ENCODE measurements around the gene ARHGAP24.
A peak's percentile ranks its signal among the peaks of the same experiment; 100 is the strongest.

The ARHGAP24 gene

DNA sequence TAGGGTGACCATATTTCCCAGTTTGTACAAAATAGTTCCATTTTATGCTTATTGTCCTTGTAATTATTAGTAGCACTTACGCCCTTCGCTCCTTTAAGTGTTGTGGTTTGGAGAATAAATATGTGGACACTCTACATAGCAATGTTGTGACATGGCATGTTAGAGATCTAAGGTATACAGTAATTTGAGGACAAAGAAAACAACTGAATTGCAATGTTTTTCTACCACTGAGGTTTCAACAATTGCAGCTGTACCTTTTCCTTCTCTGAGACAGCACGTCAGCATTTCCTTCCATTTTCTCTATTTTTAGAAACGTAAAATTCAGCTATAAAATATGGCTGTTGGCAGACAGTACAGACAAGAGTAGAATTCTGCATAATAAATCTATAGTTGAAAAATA, 561.8 kb downstream of the ARHGAP24 start:
- no peak for DNase-seq

DNA sequence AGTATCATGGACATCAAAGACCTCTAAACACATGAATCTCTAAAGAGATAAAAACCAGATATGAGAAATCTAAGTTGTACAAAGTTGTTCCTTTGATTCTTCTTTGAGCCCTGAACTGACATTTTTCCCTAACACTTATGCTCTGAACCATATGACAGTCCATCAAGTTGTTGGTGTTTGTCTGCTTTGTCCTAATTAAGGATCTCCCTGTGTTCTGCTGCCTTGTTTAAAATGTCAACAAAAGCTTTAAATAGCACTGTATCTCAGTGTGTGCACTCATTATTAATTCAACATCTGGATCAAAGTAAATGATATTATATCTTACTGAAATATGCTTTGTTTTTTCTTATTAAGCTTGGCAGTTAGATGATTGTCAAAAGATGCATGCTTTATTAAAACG, 563.1 kb downstream of the ARHGAP24 start:
- DNase-seq, result no peak

DNA sequence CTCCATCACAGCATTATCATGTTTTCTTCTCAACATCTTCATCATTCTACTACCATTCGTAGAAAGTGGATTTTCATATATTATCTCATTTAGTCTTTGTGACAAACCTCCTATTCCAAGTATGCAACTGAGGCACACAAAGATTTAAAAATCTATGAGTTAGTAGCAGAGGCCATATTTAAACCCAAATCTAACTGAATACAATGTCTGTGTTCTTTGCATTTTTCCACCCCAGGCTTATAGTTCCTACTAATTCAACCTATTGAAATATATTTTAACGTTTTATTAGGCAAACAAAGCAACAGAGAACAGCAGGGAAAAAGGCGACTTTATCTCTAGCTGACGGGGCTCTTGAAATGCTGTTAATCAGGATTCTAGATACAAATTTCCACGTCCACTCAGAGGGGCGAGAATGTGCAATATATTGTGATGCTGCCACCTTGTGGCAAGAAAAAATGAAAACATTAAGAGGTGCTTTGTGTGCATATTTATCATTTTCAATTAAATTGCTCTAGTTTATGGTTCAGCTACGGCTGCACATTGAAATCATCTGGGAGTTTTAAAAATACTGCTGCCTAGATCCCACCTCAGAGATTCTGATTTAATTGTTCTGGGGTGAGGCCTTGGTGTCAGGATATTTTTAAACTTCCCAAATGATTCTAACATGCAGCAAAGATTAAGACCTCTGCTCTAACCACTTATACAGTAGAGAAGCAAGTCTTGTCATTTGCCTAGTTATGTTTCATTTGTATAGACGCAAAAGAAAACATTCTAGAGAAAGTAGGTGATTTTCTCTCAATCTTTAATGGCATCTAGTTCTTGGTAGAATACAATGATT, 569.0 kb downstream of the ARHGAP24 start:
- DNase-seq, result peak; percentile 7

DNA sequence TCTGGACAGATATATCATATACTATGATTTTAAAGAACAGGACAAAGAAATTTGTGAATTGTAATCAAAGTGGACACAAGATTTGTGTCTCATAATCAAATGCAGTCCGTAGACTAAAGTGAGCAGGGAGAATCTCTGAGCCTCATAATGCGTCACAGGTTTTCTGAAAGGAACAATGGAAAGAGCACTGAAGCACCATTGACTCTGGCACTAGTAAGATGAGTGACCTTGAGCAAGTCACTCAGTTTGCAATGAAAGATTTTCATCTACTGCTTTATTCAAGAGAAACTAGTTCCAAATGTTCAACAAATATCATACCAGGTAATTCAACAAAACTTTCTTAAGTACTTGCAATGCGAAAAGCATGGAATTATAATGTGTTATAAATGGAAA, 569.6 kb downstream of the ARHGAP24 start:
- no peak for DNase-seq

DNA sequence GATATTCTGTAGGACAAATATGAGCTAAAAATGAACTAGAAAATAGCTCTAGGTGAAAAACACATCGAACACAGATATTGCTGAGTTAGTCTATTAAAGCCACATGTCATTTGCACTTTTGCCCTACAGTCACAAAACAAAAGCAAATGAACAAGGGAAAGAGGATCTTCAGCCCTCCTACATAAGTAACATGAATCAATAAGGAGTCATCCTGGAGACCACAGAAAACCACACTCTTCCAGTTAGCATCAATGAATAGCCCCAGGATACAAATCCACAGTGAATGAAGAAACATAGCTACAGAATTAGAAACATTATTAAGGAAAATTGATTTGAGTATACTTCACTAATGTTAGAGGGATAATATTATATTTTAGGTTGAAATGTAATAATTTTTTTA, 573.5 kb downstream of the ARHGAP24 start:
- no peak for DNase-seq

DNA sequence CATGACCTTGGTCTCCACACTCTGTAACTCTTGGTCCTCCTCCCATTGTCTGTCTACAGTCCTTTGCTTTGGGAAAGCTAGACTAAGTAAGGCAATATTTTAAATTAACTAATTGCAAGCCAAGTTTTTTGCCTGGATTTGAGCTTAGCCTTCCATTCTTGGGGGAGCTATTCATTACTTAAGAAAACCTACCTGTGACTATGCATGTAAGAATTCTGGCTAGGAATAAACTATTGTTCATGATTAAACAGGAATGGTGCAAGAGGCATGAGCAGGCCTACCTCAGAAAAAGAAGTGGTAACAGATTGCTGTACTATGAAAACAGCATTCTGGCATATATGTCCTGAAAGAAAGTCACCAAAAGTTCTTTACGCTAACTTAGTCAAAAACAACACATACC, 575.5 kb downstream of the ARHGAP24 start:
- DNase-seq, result no peak

Data from NCI-H526 treated with DMSO at 0.1 percent for 48 hours (cell line).